Islet precursor cell (in vitro differentiated cells): ENCODE results near the gene EP400.

Experiments used
- DNase-seq: peaks from one replicate; pipeline ENCODE4 v3.0.0-alpha.2; 2018

Gene EP400

GRCh38 chr12:132129007-132129406 is 179.3 kb downstream of the EP400 start:
- DNase-seq = no peak

DNA sequence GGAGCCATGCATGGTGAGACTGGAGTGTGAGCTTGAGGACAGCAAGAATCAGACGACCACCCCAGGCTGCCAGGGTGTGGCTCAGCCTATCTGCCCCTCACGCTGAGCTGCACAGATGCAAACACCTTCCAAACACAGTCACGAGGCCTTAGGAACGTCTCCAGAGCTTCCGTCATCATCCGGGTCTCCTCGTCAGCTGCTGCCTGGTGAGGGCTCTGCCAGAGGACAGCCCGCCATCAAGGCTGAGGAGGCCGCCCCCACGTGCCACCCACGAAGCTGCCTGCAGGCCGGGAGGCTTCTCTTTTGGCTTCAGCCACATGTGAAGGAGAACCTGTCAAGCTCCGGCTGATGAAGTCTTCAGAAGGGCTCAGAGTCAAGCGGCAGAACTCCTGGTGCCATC is 180.9 kb downstream of the EP400 start:
- DNase-seq = no peak
